Smooth muscle cell (in vitro differentiated cells): Measurements from ENCODE around the gene CD99L2. TPM values are rescaled to one million over a fixed set of nuclear protein-coding genes. Genes with fewer than 3 reads are reported as not detected.
A peak's percentile ranks its signal among the peaks of the same experiment; 100 is the strongest.

Experiments
- DNase-seq: peaks from one replicate; lab custom pipeline; 2025; ENCODE audit not compliant: unreplicated experiment; lab: John Stamatoyannopoulos, UW
- H2AFZ ChIP-seq: fragments of 200-600 bp; sonication (generic); 2 replicates; pipeline ENCODE4 v1.6.0; 2016; ENCODE audit warnings: antibody characterized with exemption, low read depth, mild to moderate bottlenecking
- H3F3A ChIP-seq: fragments of 200-600 bp; sonication (generic); 2 replicates; pipeline ENCODE4 v1.6.0; 2017; ENCODE audit warnings: antibody characterized with exemption, low read depth
- H3K27ac ChIP-seq: fragments of 200-600 bp; sonication (generic); 2 replicates; pipeline ENCODE4 v1.5.1; 2016; ENCODE audit warnings: low read depth, mild to moderate bottlenecking
- H3K27me3 ChIP-seq: fragments of 200-600 bp; sonication (generic); 2 replicates; pipeline ENCODE4 v1.6.1; 2016; ENCODE audit warnings: low read depth, mild to moderate bottlenecking
- H3K36me3 ChIP-seq: fragments of 200-600 bp; sonication (generic); 2 replicates; pipeline ENCODE4 v1.5.1; 2016; ENCODE audit warnings: low read depth
- H3K4me1 ChIP-seq: fragments of 200-600 bp; sonication (generic); 2 replicates; pipeline ENCODE4 v1.5.1; 2016; ENCODE audit warnings: low read depth
- H3K4me2 ChIP-seq: fragments of 200-600 bp; sonication (generic); 2 replicates; pipeline ENCODE4 v1.6.0; 2016; ENCODE audit warnings: mild to moderate bottlenecking
- H3K4me3 ChIP-seq: fragments of 200-600 bp; sonication (generic); 2 replicates; pipeline ENCODE4 v1.5.1; 2016; ENCODE audit warnings: mild to moderate bottlenecking
- H3K79me2 ChIP-seq: fragments of 200-600 bp; sonication (generic); 2 replicates; pipeline ENCODE4 v1.6.0; 2016; ENCODE audit warnings: low read depth, mild to moderate bottlenecking
- H3K9ac ChIP-seq: fragments of 200-600 bp; sonication (generic); 2 replicates; pipeline ENCODE4 v1.6.0; 2016; ENCODE audit warnings: low read depth
- H3K9me3 ChIP-seq: fragments of 200-600 bp; sonication (generic); replicated peaks from 2 replicates; pipeline ENCODE4 v1.5.1; 2016; ENCODE audit warnings: low read depth
- H4K20me1 ChIP-seq: fragments of 200-600 bp; sonication (generic); 2 replicates; pipeline ENCODE4 v1.6.0; 2016; ENCODE audit warnings: low read depth
- CTCF ChIP-seq: fragments of 200-600 bp; sonication (generic); IDR thresholded peaks from 2 replicates; pipeline ENCODE4 v1.5.1; 2017; ENCODE audit warnings: borderline replicate concordance, mild to moderate bottlenecking, antibody characterized with exemption; ENCODE audit not compliant: insufficient read depth, poor library complexity, severe bottlenecking
- whole genome bisulfite sequencing: methylation state at CpG from one replicate; pipeline ENCODE4 v1.1.7; 2016; ENCODE audit warnings: low lambda C conversion rate; 5-methylcytosine and 5-hydroxymethylcytosine counted together
- polyA plus RNA-seq: library from polyadenylated mRNA; unstranded; fragments of >200 nt; fragmentation: Nextera tagmentation; extraction: Ambion mirVana; gene quantifications from 2 replicates; pipeline ENCODE4 v1.2.1, GENCODE V29; 2016
- total RNA-seq: library from RNA; depleted of rRNA; stranded (reverse); fragments of >200 nt; gene quantifications from 2 replicates; pipeline ENCODE4 v1.2.3, GENCODE V29; 2014

Gene CD99L2
- total and polyA plus RNA-seq, 2 experiments from 2014 or later: 43.7 to 44.6 TPM

- DNase-seq: no peak
- no peaks in the 10 kb centered on the region for H3K27me3 ChIP-seq
- H4K20me1 ChIP-seq: no peaks in the 10 kb centered on the region
- no peak overlapping the region for H2AFZ ChIP-seq
- no peaks in the 10 kb centered on the region for H3F3A ChIP-seq
- peaks cover 3% of the 10 kb centered on the region for H3K79me2 ChIP-seq
- H3K9ac ChIP-seq: no peak overlapping the region
- H3K9me3 ChIP-seq: no peaks in the 10 kb centered on the region
- TF ChIP-seq CTCF: no peak
- H3K4me3 ChIP-seq: no peak overlapping the region
- H3K4me2 ChIP-seq: no peak overlapping the region
- no peaks in the 10 kb centered on the region for H3K4me1 ChIP-seq
- peaks cover 7% of the 10 kb centered on the region for H3K36me3 ChIP-seq
- no peak overlapping the region for H3K27ac ChIP-seq
- WGBS: 80% methylated on average over 2 of the region's 2 CpGs
These were observed 76.5 kb downstream of the CD99L2 start for GRCh38 chrX:150821971-150822370.

DNA sequence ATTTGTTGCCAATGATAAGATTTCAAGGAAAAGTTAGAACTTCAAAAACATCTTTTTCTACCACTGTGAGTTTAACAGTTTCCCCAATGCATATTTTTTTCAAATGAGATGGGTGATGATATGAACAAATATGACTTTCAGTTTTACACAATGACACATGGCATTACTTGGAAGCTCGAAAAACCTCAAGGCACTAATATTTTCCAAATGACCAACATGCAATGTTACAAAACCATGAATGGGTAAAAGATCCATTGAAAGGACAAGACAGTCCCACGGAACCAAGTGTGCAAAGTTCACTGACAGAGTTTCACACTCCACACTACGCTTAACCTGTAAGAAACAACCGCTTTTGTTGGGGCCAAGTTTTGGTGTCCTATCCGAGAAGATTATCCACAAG lies 84.5 kb downstream of the CD99L2 start:
- no peaks in the 10 kb centered on the region for H3K36me3 ChIP-seq
- H3K79me2 ChIP-seq: peaks cover 3% of the 10 kb centered on the region
- H3K27me3 ChIP-seq: no peaks in the 10 kb centered on the region
- WGBS: 84% methylated on average over 5 of the region's 5 CpGs
- H3K27ac ChIP-seq: no peak overlapping the region
- no peaks in the 10 kb centered on the region for H3K9me3 ChIP-seq
- no peaks in the 10 kb centered on the region for H4K20me1 ChIP-seq
- no peak for TF ChIP-seq CTCF
- no peak overlapping the region for H3K9ac ChIP-seq
- no peak overlapping the region for H3K4me3 ChIP-seq
- H3F3A ChIP-seq: no peaks in the 10 kb centered on the region
- H3K4me1 ChIP-seq: no peaks in the 10 kb centered on the region
- no peak overlapping the region for H2AFZ ChIP-seq
- no peak overlapping the region for H3K4me2 ChIP-seq
- no peak for DNase-seq

GRCh38 chrX:150806827-150807226 lies 91.6 kb downstream of the CD99L2 start:
- no peak overlapping the region for H3K27ac ChIP-seq
- H3K9ac ChIP-seq: no peak overlapping the region
- 83% methylated on average over 1 of the region's 1 CpG for whole genome bisulfite sequencing
- no peaks in the 10 kb centered on the region for H3K9me3 ChIP-seq
- no peak overlapping the region for H2AFZ ChIP-seq
- no peaks in the 10 kb centered on the region for H3K36me3 ChIP-seq
- TF ChIP-seq CTCF: no peak
- no peaks in the 10 kb centered on the region for H3K27me3 ChIP-seq
- no peaks in the 10 kb centered on the region for H3K4me1 ChIP-seq
- no peak overlapping the region for H3K4me2 ChIP-seq
- no peak for DNase-seq
- no peaks in the 10 kb centered on the region for H3F3A ChIP-seq
- H3K4me3 ChIP-seq: no peak overlapping the region
- H4K20me1 ChIP-seq: no peaks in the 10 kb centered on the region
- H3K79me2 ChIP-seq: no peaks in the 10 kb centered on the region

GRCh38 chrX:150805736-150806135 lies 92.7 kb downstream of the CD99L2 start:
- WGBS: 82% methylated on average over 2 of the region's 2 CpGs
- Histone ChIP-seq H3K36me3 (no peaks in the 10 kb centered on the region), H3K9me3 (no peaks in the 10 kb centered on the region), H3K9ac (no peak overlapping the region), H3K4me3 (no peak overlapping the region), H2AFZ (no peak overlapping the region), H3K79me2 (no peaks in the 10 kb centered on the region), H3K27me3 (no peaks in the 10 kb centered on the region), H4K20me1 (no peaks in the 10 kb centered on the region), H3K27ac (peak overlapping the region; percentile 69), H3F3A (no peaks in the 10 kb centered on the region), H3K4me2 (no peak overlapping the region), H3K4me1 (no peaks in the 10 kb centered on the region)
- TF ChIP-seq CTCF: no peak
- no peak for DNase-seq
